ENCODE data around the gene TRO.

Gene TRO

DNA sequence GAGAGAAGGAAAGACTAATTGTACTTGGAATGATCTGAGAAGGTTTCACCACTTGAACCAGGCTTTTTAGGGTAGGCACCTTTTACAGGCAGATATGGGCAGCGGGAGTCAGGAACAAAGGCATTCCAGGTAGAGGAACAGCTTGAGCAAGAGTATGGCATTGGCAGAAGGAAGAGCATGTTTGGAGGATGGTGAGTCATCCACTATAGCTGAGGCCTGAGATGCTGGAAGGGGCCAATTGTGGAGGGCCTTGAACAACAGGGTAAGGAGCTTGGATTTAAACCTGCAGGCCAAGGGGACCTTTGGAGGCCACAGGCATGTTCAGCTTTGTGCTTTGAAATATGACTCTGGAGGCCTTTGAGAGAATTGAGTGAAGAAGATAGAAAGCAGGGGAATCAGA, 41.1 kb downstream of the TRO start:
- no peak for DNase-seq

DNA sequence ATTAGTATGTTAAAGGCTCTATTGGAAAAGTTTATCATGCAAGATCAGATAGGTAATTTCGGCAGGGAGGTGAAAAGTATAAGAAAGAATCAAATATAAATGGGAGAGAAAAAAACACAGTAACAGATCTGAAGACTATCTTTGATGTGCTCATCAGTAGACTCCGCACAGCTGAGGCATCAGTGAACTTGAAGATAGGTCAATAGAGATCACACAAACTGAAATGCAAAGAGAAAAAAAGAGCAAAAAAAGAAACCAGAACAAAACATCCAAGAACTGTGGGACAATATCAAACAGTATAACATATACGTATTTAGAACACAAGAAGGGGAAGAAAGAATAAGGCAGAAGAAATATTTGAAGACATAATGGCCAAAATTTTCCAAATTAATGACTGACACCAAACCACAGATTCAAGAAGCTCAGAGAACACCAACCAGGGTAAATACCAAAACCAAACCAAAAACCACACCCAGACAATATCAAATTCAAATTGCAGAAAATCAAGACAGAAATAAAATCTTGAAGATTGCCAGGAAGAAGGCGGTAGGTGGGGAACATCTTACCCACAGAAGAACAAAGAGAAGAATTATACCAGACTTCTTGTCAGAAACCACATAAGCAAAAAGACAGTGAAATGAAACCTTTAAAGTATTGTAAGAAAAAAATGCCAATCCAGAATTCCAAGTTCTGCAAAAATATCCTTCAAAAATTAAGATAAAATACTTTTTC, 44.3 kb downstream of the TRO start:
- no peak for DNase-seq

DNA sequence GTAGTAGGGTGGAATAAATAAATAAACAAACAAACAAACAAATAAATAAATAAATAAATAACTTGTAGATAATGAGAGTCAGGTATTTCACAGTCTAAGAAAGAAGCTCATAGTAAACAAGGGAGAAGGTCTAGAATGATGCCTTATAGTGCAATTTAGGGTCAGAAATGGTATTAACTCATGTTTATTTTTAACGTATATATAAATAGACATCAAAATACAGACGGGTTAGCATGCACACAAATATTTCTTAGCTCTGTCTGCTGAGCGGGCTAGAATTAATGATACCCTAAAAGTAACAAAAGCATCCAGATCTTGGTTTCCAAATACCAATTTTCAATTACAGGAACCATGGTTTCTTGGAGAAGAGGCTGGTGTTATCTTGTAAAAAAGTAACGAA, 56.8 kb downstream of the TRO start:
- DNase-seq: no peak

DNA sequence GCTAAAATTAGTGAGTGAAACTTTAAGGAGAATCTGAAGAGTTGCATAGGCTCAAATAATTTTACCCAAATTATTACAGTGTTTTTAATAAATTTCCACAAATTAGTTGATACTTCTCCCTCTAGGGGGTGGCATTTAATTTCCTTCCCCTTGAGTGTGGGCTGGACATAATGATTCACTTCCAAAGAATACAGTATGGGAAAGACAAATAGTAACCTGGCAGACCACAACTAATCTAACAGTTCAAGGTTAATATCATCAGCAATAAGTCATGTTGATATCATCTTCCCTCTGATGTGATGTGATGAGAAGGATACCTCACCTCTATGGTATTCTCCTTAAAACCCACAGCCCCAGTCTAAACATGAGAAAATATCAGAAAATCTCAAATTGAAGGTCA, 57.8 kb downstream of the TRO start:
- DNase-seq: no peak

DNA sequence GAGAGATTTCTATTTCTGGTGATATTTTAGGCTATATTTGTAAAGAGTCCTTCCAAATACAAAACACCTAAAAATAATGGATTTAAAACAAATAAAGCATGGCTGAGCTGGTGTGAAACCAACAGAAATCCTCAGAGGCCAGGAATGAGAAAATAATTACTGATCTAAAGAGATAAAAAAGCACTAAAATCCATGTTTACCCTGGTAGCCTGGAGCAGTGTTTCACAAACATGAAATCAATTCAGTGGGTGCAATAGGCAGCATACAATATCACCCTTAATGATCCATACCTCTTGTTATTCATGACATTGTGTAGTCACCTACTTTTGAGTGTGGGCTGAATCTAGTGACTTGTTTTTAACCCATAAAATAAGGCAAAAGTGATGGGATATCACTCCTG, 58.8 kb downstream of the TRO start:
- DNase-seq: no peak

DNA sequence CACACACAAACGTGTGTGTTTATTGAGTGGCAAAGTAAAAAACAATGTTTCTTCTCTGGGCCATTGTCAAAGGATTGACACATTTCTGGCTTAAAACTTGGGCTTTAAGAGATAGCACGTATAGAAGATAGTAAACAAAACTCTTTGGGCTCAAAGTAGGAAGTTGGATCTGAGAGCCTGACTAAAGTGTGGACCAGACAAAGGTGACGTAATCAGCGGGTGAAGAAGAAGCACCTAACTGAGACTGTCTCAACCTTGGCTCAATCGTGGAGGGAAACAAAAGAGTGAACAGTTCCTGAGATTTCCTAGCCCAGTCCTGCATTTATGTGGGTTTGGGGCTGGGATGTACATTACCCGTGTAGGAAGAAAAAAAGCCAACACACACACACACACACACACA, 59.7 kb downstream of the TRO start:
- no peak for DNase-seq
